Ovary (tissue), 3 donors: ENCODE data around the gene IKZF1.

Experiments used
- CTCF ChIP-seq, 3 donors: fragments of 450-650 bp in 2 of 3; fragments of 200-600 bp in 1 of 3; IDR thresholded peaks; one replicate each; pipeline versions ENCODE4 v1.5.1 to v1.8.0; 2016 to 2022; ENCODE audit warnings: antibody characterized with exemption in 3 of 3, mild to moderate bottlenecking in 1 of 3
- POLR2A ChIP-seq: fragments of 450-650 bp; IDR thresholded peaks from one replicate; pipeline ENCODE4 v1.6.1; 2017; ENCODE audit warnings: antibody characterized with exemption, mild to moderate bottlenecking, moderate library complexity
- donor health status: DM: no; HTN: no; CAD: no.

GRCh38 chr7:50428911-50429310 is 124.4 kb downstream of the IKZF1 start:
- TF ChIP-seq CTCF (IDR thresholded peaks at IDR 0.05) = no peak
- no peak for TF ChIP-seq POLR2A
